H1 (cell line): ENCODE measurements around the gene TNN. TPM values are rescaled to one million over a fixed set of nuclear protein-coding genes. Genes with fewer than 3 reads are reported as not detected.

Experiments used
- CHD2 ChIP-seq: IDR thresholded peaks from 2 replicates; pipeline ENCODE4 v1.6.1; 2012; ENCODE audit warnings: low read length, improper control_type of control experiment
- CHD7 ChIP-seq: fragments of 300-600 bp; sonication (generic); IDR thresholded peaks from 2 replicates; pipeline ENCODE4 v1.7.1; 2012; ENCODE audit warnings: low read length, moderate library complexity, mild to moderate bottlenecking, inconsistent platforms; ENCODE audit not compliant: insufficient replicate concordance
- CTBP2 ChIP-seq: IDR thresholded peaks from 2 replicates; pipeline ENCODE4 v1.7.0; 2011; ENCODE audit warnings: borderline replicate concordance, mild to moderate bottlenecking, moderate library complexity, mixed read lengths, low read length; ENCODE audit not compliant: insufficient read depth, insufficient read length
- HDAC6 ChIP-seq: IDR thresholded peaks from one replicate; pipeline ENCODE4 v1.7.1; 2012; ENCODE audit warnings: low read depth, mild to moderate bottlenecking, inconsistent platforms, low read length, moderate library complexity
- SIX5 ChIP-seq: IDR thresholded peaks from 2 replicates; pipeline ENCODE4 v1.6.1; 2011; ENCODE audit warnings: mild to moderate bottlenecking, low read depth, low read length
- SP4 ChIP-seq: IDR thresholded peaks from 2 replicates; pipeline ENCODE4 v1.6.1; 2012; ENCODE audit warnings: low read length, inconsistent platforms
- TAF1 ChIP-seq: IDR thresholded peaks from 2 replicates; pipeline ENCODE4 v1.6.1; 2011; ENCODE audit warnings: mild to moderate bottlenecking, low read depth, low read length
- polyA plus RNA-seq, 7 experiments: library from polyadenylated mRNA; depleted of rRNA in 3 of 7; stranded (reverse) in 5 of 7; unstranded in 2 of 7; fragments of >200 nt in 5 of 7; fragments of 200-250 nt in 2 of 7; gene quantifications; 1 replicate in 5 of 7; 2 replicates in 1 of 7; 4 replicates in 1 of 7; pipeline versions ENCODE4 v1.2.1 to v1.2.3, GENCODE V29; 2011 to 2013; ENCODE audit warnings: missing spikeins in 2 of 7, mixed read lengths in 2 of 7
- total RNA-seq: library from RNA; stranded (reverse); fragmentation: NEBNext Ultra II Directional; extraction: Animal tissue kit (Norgen Biotek cat#: 25700); gene quantifications from 2 replicates; pipeline ENCODE4 v1.2.1, GENCODE V29; 2021

The TNN gene
- total and polyA plus RNA-seq, 2 of the 8 experiments (the other 6 are each of a cell fraction or from before 2014, with no cell fraction given), result 0.21 to 0.30 TPM

DNA sequence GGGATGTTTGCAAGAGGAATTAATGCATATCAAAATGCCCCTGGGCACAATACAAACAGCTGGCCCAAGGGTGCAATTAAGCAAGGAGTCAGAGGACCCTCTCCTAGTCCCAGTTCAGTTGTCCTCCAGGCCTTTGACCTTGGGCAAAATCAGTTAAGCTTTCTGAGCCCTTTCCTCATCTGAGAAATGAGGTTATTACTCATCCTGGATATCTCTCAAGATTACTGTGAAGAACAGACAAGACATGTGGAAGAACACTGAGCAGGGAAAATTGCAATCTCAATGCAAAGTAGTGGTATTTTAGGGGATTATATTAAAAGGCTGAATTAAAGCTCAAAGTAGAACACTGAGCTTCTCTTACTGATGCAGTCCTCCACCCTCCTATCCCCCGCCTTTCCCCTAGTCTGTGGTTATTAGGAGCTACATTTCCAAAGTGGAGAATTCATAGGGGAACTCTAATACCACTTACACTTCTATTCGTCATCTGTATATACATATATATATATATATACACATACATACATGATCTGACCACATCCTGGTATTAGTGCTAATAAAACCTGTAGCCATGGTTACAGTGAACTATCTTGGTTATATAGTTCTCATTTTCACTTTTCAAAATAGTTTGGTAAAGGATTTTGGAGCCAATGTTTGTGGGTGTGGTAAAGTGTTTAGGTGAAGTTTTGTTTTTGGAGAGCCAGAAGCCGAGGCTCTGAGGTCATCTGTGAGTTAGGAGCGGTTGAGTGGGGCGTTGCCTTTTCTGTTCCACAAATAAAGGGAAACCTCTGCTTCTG, 106.9 kb downstream of the TNN start (continued):
- no peak for TF ChIP-seq CHD7
- no peak for TF ChIP-seq CTBP2
- TF ChIP-seq SIX5, result no peak
- TF ChIP-seq CHD2, result no peak
- TF ChIP-seq TAF1, result no peak
- no peak for TF ChIP-seq SP4
- no peak for TF ChIP-seq HDAC6
- TF ChIP-seq, all 59 proteins: peak for 0
